Ascending aorta (tissue), 2 donors: ENCODE measurements around the gene PLA2G3. TPM values are rescaled to one million over a fixed set of nuclear protein-coding genes. Genes with fewer than 3 reads are reported as not detected.

Experiments
- DNase-seq, 2 donors: peaks; one replicate each; pipeline ENCODE4 v3.0.0-alpha.2; 2019; ENCODE audit warnings: low spot score in 2 of 2
- H3K27ac ChIP-seq, 2 donors: fragments of 200-600 bp; sonication (generic); one replicate each; pipeline ENCODE4 v1.5.1; 2016 to 2017; ENCODE audit warnings: mild to moderate bottlenecking in 1 of 2
- H3K27me3 ChIP-seq: fragments of 200-600 bp; sonication (generic); one replicate; pipeline ENCODE4 v1.5.1; 2017
- H3K36me3 ChIP-seq, 2 donors: fragments of 200-600 bp; sonication (generic); one replicate each; pipeline ENCODE4 v1.5.1; 2016
- H3K4me1 ChIP-seq, 2 donors: fragments of 200-600 bp; sonication (generic); one replicate each; pipeline ENCODE4 v1.5.1; 2016 to 2017; ENCODE audit warnings: mild to moderate bottlenecking in 1 of 2
- H3K4me3 ChIP-seq, 2 donors: fragments of 200-600 bp; sonication (generic); one replicate each; pipeline ENCODE4 v1.5.1; 2016 to 2017; ENCODE audit warnings: mild to moderate bottlenecking in 1 of 2
- H3K9me3 ChIP-seq, 2 donors: fragments of 200-600 bp; sonication (generic); one replicate each; pipeline ENCODE4 v1.5.1; 2016
- CTCF ChIP-seq, 3 experiments: fragments of 200-600 bp in 2 of 3; fragments of 450-650 bp in 1 of 3; sonication (generic) in 2 of 3; IDR thresholded peaks; one replicate each; pipeline ENCODE4 v1.5.1; 2016 to 2019; ENCODE audit warnings: antibody characterized with exemption in 3 of 3, mild to moderate bottlenecking in 1 of 3, moderate library complexity in 1 of 3
- intact Hi-C: fragments of 100-400 bp; cut with DNase I; formaldehyde crosslinking; loops from one replicate; pipeline ENCODE4 v1.15.1; 2023
- total RNA-seq: library from RNA; depleted of rRNA; stranded (reverse); fragments of >200 nt; gene quantifications from one replicate; pipeline ENCODE4 v1.1.0, GENCODE V29; 2016

The PLA2G3 gene
- total RNA-seq, 1 donor from 2014 or later, result not detected

- Histone ChIP-seq H3K27me3 (no peaks in the 10 kb centered on the region), H3K4me1 (peaks cover 9 to 72% of the 10 kb centered on the region in 2 donors), H3K4me3 (no peak overlapping the region), H3K9me3 (no peaks in the 10 kb centered on the region), H3K27ac (peak overlapping the region; percentile 98 to 99), H3K36me3 (peaks cover 47 to 52% of the 10 kb centered on the region in 2 donors)
- TF ChIP-seq CTCF (IDR thresholded peaks at IDR 0.05), result no peak
- DNase-seq, result no peak
- intact Hi-C loops, result loop anchor here (10.0 kb wide), 1 partner anchor 678 kb away; the partner anchor contains the start of gene MTFP1
Observed at GRCh38 chr22:31103111-31103510, 37.2 kb downstream of the PLA2G3 start.

- Histone ChIP-seq H3K9me3 (no peaks in the 10 kb centered on the region), H3K4me1 (peaks cover 9 to 72% of the 10 kb centered on the region in 2 donors), H3K36me3 (peaks cover 52 to 57% of the 10 kb centered on the region in 2 donors), H3K27ac (peak overlapping the region; percentile 98 to 99), H3K27me3 (no peaks in the 10 kb centered on the region), H3K4me3 (no peak overlapping the region)
- DNase-seq, result peak; percentile 69 to 97
- TF ChIP-seq CTCF (IDR thresholded peaks at IDR 0.05), result no peak
- intact Hi-C loops, result loop anchor here (10.0 kb wide), 1 partner anchor 678 kb away; the partner anchor contains the start of gene MTFP1
Observed at GRCh38 chr22:31102441-31103081, 37.7 kb downstream of the PLA2G3 start.

GRCh38 chr22:31100762-31101525 lies 39.4 kb downstream of the PLA2G3 start:
- H3K4me3 ChIP-seq, result no peak overlapping the region
- no peaks in the 10 kb centered on the region for H3K9me3 ChIP-seq
- no peak for DNase-seq
- no peak for TF ChIP-seq CTCF (IDR thresholded peaks at IDR 0.05)
- intact Hi-C loops, result loop anchor here (10.0 kb wide), 1 partner anchor 676 kb away; the partner anchor contains the start of gene MTFP1
- H3K36me3 ChIP-seq, result peaks cover 68 to 72% of the 10 kb centered on the region in 2 donors
- H3K4me1 ChIP-seq, result peaks cover 9 to 83% of the 10 kb centered on the region in 2 donors
- peak overlapping the region; percentile 98 to 99 for H3K27ac ChIP-seq
- no peaks in the 10 kb centered on the region for H3K27me3 ChIP-seq

GRCh38 chr22:31099841-31100761 lies 40.2 kb downstream of the PLA2G3 start:
- TF ChIP-seq CTCF (IDR thresholded peaks at IDR 0.05), result no peak
- peaks cover 71 to 75% of the 10 kb centered on the region in 2 donors for H3K36me3 ChIP-seq
- H3K27me3 ChIP-seq, result no peaks in the 10 kb centered on the region
- H3K4me3 ChIP-seq, result no peak overlapping the region
- peak overlapping the region; percentile 98 to 99 for H3K27ac ChIP-seq
- intact Hi-C loops, result loop anchor here (10.0 kb wide), 1 partner anchor 675 kb away; the partner anchor contains the start of gene MTFP1
- H3K9me3 ChIP-seq, result no peaks in the 10 kb centered on the region
- DNase-seq, result no peak
- H3K4me1 ChIP-seq, result peaks cover 9 to 81% of the 10 kb centered on the region in 2 donors

- intact Hi-C loops, result no loop called here
- Histone ChIP-seq H3K27ac (peak overlapping the region; percentile 98 to 99), H3K36me3 (peaks cover 71 to 76% of the 10 kb centered on the region in 2 donors), H3K4me1 (peaks cover 9 to 74% of the 10 kb centered on the region in 2 donors), H3K4me3 (no peak overlapping the region), H3K9me3 (no peaks in the 10 kb centered on the region), H3K27me3 (no peaks in the 10 kb centered on the region)
- no peak for TF ChIP-seq CTCF (IDR thresholded peaks at IDR 0.05)
- DNase-seq, result peak in 1 of 2 donors; percentile 76
Observed at GRCh38 chr22:31099386-31099785, 40.9 kb downstream of the PLA2G3 start.
